GM19395 (cell line): ENCODE measurements around the gene NIN.

ENCODE experiments used
- ATAC-seq: cut with Tn5 transposase; IDR thresholded peaks from one replicate; pipeline ENCODE4 v1.9.1; 2021; ENCODE audit warnings: mild to moderate bottlenecking, moderate library complexity; ENCODE audit not compliant: unreplicated experiment

NIN gene, protein sequence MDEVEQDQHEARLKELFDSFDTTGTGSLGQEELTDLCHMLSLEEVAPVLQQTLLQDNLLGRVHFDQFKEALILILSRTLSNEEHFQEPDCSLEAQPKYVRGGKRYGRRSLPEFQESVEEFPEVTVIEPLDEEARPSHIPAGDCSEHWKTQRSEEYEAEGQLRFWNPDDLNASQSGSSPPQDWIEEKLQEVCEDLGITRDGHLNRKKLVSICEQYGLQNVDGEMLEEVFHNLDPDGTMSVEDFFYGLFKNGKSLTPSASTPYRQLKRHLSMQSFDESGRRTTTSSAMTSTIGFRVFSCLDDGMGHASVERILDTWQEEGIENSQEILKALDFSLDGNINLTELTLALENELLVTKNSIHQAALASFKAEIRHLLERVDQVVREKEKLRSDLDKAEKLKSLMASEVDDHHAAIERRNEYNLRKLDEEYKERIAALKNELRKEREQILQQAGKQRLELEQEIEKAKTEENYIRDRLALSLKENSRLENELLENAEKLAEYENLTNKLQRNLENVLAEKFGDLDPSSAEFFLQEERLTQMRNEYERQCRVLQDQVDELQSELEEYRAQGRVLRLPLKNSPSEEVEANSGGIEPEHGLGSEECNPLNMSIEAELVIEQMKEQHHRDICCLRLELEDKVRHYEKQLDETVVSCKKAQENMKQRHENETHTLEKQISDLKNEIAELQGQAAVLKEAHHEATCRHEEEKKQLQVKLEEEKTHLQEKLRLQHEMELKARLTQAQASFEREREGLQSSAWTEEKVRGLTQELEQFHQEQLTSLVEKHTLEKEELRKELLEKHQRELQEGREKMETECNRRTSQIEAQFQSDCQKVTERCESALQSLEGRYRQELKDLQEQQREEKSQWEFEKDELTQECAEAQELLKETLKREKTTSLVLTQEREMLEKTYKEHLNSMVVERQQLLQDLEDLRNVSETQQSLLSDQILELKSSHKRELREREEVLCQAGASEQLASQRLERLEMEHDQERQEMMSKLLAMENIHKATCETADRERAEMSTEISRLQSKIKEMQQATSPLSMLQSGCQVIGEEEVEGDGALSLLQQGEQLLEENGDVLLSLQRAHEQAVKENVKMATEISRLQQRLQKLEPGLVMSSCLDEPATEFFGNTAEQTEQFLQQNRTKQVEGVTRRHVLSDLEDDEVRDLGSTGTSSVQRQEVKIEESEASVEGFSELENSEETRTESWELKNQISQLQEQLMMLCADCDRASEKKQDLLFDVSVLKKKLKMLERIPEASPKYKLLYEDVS (N-terminal part only)

DNA sequence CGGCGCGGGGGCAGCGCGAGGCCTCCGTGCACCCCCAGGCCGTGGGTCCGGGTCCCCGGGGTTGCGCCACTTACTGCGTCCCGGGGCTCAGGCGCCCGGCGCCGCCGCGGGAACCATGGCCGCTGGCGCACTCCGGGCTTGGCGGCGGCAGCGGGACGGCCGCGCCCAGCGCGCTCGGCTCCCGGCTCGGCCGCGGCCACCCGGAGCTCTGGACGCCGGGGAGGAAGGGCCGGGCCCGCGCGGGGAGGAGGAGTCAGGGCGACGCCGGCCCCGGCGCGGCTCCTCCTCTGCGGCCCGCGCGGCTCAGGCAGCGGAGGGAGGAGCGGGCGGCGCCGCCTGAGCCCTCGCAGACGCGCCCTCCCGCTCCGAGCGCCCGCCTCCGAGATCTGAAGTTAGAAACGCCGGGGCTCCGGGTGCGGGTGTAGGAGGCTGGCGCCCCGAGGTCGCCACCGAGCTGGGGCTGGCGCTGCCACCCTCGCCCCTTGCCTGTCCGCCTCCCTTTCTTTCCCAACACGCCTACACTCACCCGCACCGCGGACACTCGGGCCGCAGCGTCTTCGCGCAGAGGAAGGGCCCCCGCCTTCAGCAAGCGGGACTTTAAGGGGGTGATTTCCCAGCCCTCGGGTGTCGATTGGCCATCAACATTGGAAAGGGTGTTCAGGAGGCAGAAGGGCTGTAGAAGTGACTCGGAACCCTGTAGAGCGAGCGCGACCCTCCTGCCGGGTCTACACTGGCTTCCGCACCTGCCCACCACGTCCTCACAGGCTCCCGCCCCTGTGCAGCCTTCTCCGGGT is at the start of gene NIN:
NIN (minus strand) TSS at position 231 of the 794 bp plus-strand sequence. CDS start 9,106 bp downstream, outside the sequence.
- peak; percentile 70 for ATAC-seq

DNA sequence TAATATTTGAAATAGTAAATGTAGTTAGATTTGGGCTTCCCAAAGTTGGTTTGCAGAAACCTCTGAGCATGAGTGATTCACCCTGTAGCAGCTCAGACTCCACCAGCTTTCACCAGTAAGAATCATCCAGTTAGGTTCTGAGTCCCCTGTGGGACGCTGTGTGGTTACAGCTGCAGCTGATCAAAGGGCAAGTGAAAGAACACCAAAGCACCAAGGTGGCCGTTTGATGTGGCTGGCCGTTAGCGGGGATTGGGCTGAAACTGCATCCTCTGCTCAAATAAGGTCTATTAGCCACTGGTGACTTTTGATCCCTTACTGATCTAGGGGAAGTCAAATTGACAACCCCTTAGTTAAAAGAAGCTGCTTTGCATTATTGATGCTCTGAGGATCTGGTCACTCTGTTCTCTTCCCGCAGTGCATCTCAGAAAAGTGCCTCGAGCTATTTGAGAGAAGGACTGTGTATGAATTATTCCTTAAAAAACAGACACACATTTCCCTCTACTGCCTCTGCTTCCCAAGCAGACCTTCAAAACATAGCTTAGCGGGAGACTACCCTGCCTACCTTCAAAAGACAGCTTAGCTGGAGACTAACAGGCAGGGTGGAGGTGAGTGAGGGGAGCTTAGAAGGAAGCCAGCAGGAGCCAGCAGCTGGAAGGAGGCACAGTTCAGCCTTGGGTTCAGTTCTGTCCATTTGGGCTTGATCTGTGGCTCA is 44.6 kb upstream of the NIN start:
- peak; percentile 95 for ATAC-seq

DNA sequence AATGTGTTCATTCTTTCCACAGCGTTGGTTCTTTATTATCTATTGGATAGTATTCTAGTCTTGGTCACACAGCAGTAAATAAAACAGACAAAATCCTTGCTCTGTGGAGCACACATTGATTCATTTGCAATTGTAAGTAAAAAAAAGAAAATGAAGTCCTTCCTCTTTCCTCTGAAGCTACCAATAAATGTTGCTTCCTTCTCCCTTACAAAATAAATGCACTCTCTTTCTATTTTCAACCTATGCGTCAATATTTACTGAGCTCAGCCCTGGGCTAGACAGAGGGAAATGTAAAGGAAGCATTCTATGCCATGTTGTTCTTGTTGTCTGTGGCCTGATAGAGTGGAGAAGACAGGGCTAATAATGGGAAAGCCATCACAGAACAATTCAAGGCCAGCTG is 43.8 kb upstream of the NIN start:
- no peak for ATAC-seq

DNA sequence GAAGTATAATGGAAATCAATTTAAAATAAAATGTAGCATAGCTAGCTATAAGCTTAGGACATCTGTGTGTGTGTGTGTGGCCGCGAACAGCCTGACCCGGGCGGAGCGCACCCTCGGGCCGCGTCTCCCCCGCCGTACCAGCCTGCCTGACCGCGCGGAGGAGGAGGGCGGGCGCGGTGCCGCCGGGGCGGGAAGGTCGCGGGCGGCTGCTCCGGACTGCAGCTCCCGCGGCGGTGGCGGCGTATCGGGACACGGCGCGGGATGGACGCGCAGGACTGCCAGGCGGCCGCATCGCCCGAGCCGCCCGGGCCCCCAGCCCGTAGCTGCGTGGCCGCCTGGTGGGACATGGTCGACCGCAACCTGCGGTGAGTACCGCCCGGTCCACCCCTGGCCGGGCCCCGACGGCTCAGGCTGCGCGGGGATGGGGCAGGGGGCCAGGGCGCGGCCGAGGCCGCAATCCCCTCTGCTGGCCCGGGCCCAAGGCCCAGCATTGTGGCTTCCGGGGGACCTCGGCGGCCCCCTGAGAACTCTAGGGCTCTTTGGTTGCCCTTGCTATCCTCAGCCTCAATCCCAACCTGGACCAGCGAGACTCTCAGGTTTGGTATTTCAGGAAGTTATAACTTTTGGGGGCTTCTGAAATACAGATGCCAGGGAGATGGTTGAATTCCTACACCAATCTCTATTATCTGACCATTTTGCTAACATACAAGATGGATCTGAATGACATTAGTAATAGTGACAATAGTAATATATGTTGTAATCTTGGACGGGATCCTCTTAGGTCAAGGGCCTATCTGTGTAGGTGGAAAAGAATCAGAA is 41.2 kb upstream of the NIN start, which contains the start of gene ABHD12B:
ABHD12B (plus strand) TSS at position 140 of the 819 bp plus-strand sequence; CDS start at position 262, 122 bp downstream.
- no peak for ATAC-seq

DNA sequence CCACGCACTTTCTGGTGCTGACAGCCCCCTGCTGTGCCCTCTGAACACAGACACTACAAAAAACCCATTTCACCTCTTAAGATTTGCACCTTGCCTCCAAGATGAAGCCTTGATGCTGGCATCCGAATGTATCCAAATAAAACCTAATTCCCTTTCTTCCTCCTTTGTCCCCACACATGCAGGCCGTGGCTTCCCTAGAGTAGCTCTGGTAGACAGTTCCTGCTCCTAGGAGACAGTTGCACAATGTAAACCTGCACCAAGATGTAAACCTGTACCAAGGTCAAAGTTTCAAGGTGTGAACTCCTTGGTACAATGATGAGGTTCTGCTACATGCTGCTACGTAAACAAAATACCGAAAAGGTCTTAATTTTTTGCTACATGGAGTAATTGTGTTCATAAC is 40.3 kb upstream of the NIN start:
- no peak for ATAC-seq

DNA sequence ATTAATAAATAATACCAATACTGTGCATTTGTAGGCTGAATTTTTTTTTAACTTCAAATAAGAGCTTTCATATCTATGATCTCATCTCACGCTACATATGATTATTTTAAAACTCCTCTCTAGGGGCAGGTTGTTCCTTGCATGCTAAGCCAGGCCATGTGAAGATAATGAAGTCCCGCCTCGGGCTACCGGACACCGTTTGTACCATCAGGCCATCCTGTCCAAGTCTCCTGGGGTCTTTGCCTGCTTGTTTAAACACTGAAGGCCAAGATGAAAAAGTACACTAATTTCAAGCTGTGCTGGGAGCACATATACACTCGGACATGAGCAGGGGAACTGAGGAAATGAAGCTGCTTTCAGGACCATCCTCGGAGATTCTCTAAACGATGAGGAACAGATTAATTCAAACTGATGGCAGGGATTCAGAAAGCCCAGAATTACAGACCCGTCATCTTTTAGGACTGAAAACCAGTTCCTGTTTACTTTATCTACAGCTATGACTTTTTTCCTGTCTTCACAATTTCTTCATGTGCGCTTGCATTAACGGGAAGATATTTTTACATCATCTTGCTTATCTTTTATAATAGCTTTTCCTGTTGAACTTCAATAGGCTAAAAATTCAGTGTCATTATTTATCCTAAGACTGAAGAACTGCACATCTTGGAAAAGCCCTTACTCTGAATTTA is 34.6 kb upstream of the NIN start:
- ATAC-seq = no peak

DNA sequence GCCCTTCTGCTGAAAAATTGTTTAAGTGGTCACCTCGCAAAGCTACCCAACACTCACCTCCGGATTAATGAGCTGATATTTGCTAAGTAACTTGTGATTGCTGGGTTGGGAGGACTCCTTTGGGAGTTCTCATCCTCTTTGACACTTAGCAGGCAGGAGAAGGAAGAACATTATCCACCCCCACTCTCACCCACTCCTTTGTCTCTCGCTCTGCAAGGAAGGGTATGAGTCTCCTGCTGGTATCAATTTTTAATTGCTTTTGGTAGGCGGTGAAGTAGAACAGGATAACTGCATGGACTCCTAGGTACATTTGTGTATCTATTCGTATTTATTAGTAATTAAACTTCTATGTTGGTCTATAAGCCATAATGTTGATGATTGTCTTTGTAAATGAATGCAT is 34.0 kb upstream of the NIN start:
- ATAC-seq = no peak

DNA sequence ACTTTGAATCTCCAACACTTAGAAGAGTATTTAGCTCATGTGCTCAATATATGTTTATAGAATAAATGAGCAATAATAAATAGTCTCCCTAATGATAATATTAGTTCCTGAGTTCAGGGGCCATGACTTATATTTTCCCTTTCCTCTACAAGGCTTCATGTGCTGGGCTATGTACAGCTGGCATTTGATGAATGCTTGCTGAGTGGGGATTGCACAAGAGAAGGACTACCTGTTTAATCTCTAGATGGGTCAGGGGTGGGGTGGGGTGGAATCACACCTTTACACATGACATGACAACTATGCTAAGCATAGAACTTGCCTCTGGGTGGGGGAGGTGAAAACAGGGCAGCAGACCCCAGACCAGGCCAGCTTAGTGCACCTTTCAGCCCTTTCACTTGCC is 33.3 kb upstream of the NIN start:
- ATAC-seq = no peak

DNA sequence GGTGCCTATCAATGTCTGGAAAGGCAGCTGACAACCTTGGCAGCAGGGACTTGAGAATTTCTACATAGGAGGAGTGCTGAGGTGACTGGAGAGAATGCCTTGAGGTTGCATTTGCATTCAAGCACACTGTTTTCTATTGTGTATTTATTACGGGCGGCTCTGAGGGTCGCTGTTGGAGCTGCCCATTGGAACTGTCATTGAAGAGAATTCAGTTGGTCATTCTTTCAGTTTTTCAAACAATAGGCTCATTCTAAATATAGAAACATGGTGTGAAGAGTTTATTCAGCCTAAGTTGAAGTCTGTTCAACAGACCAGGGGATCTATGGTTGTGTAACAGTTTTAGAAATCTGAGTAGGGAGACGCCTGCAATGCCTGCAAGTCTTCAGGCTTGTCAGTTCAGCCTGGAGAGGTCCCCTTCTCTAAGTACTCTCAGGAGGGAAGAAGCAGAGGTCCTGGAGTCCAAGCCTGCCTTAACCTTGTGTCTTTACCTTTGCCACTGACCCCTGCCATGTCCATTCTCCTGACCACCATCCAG is 31.1 kb upstream of the NIN start:
- no peak for ATAC-seq

DNA sequence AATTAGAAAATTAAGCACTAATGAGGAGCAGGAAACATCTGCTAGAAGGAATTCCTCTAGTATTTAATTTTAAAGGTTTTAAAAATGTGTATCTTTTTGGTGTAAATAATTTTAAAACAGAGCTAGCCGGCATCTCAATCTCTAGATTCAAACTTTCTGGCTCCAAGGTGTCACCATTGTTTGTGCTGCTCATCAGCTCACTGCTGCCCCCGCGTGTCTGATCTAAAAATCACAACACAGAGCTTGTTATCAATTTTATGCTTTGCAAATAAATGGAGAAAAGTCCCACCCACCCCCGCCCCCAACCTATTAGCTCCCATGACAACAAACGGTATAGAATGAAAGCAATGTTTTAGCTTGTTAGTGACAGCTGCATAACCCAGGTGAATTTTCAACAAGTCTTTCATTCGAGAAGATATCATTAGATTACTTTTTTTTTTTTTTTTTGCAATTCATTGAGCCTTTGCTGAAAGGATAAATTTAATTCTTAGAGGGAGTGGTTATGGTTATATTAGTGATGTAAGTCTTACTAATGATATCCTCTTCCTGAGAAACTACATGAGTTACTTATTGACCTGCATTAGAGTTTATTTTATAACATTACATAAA is 29.6 kb upstream of the NIN start:
- ATAC-seq = no peak

DNA sequence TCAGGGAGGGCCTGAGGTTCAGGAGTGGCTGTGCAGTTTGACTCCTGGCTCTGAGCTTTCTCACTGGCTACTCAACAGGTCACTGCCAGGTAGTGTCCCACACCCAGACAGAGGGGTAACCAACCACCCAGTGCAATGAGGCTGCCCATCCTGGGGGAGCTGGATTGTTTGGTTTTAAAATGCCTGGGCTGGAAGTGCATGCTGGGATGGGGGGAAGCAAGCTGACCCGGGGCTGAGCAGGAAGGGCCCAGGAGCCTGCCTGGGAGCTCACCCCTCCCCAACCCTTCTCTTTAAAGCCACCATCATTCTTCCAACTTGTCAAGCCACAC is 28.3 kb upstream of the NIN start:
- ATAC-seq = no peak

DNA sequence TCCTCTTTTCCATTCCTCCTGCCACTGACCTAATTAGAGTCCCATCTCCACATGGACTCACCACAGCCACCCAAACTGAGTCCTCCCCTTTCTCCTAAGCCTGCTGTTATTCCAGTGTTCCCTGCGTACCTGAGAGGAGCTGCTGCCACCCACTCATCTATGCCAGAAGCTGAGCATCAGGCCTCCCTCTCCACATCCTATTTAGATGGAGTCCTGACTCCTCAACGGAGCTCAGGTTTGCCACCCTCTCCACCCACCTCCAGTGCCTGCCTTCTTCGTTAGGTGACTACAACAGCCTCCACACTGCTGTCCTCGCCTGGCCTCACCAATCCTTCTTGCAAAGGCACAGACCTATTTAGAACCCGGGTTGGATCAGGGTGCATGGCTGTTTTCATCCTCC is 25.7 kb upstream of the NIN start:
- ATAC-seq = no peak

DNA sequence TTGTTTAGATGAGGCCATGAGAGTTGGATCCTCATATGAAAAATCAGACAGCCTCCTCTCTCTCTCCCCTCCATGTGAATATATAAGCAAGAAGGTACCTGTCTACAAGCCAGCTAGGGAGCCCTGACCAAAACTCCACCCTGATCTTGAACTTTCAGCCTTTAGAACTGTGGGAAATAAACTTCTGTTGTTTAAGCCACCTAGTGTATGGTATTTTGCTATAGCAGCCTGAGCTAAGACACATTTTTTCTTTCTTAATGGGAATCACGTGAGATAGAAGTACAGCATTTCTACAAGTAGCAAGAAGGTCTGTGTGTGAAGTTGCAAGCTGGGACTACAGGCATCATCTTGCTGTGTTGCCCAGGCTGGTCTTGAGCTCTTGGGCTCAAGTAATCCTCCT is 24.6 kb upstream of the NIN start:
- no peak for ATAC-seq

DNA sequence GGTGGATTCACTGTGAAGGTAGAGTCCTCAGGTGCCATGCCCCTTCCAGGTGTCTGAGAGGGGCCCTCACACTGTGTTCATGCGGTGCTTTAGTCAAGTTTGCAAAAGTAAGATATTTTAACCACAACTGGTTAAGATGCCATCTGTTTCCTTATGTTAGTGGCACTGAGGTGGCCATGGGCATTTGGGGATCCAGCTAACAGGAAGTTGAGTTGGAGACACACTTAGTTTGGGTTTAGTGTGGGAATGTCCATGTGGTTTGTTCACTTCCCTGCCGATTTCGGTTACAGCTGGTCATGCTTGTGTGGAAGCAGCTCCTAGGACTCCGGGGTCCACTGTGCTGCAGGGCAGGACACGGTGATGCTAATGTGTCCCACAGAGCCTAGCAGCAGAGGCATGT is 23.6 kb upstream of the NIN start:
- ATAC-seq = no peak

DNA sequence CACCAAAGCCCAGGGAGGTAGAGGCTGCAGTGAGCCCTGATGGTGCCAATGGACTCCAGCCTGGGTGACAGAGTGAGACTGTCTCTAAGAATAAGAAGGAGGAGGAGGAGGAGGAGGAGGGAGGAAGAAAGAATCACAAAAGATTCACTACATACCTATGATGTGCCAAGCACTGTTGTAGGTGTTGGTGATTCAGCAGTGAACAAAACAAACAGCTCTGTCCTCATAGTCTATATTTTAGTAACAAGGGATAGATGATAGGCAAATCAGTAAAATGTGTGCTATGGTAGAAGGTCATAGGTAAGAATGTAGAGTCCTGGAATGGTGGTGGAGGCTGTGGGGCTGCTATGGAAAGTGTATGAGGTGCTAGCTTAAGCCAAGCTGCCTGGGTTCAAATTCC is 22.9 kb upstream of the NIN start:
- no peak for ATAC-seq

DNA sequence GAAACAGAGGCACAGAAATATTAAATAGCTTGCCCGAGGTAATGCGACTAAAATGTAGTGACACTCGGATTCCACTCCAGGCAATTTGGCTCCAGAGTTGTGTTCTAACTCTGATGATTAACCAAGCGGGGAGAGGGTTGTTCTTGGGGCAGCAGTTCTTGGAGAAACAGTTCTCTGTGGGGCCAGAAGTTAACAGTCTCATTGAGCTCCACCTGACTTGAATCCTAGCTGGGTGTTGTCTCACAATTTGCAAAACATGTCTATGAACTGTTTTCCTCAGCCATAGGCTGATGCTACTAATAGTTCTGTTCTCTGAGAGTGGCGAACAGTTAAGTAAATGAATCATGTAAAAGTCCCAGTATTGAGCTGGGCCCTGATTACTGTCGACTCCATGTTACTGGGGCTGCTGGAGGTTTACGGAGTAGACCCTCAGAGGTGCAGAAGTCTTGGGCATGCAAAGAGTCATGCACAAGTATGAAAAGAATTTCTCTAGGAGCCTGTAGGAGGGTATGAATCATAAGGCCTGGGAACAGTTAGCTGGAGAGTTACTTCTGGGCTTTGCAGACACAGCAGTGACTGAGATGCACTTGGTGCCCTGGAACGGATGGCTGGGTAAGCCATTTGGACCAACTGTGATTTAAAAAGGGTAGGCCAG is 15.4 kb upstream of the NIN start:
- no peak for ATAC-seq

DNA sequence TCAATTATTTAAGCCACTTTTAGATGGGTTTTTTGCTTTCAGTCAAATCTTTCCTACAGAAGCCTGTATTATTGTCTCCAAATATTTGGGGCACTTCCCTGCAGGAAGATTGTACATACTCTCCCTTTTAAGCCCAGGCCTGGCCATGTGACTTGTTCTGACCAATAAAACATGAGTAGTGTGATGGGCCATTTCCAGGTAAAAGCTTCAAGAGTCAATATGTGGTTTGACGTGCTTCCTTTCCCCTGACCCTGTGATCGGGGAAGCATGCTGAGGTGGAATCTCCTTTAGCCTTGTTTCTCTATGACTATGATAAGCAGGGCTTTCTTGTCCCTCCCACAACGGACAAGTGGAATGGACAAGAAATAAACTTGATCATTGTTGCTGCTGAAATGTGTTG is 14.2 kb upstream of the NIN start:
- ATAC-seq = no peak
